GM20431 (cell line): ENCODE data around the gene CRHBP.
"Not testable (repeated sequence)": the region's sequence is repeated elsewhere in the genome, so short reads cannot be mapped to it uniquely, and the experiment has no call there.

Experiments used
- in situ Hi-C: fragments of 300-500 bp; cut with MseI, MboI; formaldehyde crosslinking; loops from one replicate; pipeline ENCODE4 v1.15.0; 2020; ENCODE audit warnings: low sequenced_read_pairs; ENCODE audit not compliant: unreplicated experiment

Gene CRHBP

GRCh38 chr5:76952795-76953536 lies at the start of gene CRHBP:
Gene CRHBP, plus strand, starts transcription at chr5:76953045. Its CDS starts 90 bp downstream, at chr5:76953135.
- in situ Hi-C loops: no loop called here

GRCh38 chr5:76908166-76908565 lies 44.7 kb upstream of the CRHBP start:
- in situ Hi-C loops: no loop called here

- in situ Hi-C loops: not testable (repeated sequence)
Observed at GRCh38 chr5:76910344-76910933, 42.4 kb upstream of the CRHBP start.

GRCh38 chr5:76914671-76915070 lies 38.2 kb upstream of the CRHBP start:
- in situ Hi-C loops: not testable (repeated sequence)

GRCh38 chr5:76918539-76918938 lies 34.3 kb upstream of the CRHBP start:
- in situ Hi-C loops: no loop called here

- in situ Hi-C loops: no loop called here
Observed at GRCh38 chr5:76920491-76920890, 32.4 kb upstream of the CRHBP start.

GRCh38 chr5:76926329-76927105 lies 26.3 kb upstream of the CRHBP start:
- in situ Hi-C loops: no loop called here

GRCh38 chr5:76927961-76928360 lies 24.9 kb upstream of the CRHBP start:
- in situ Hi-C loops: no loop called here

- in situ Hi-C loops: no loop called here
Observed at GRCh38 chr5:76930083-76930482, 22.8 kb upstream of the CRHBP start.

GRCh38 chr5:76938177-76938576 lies 14.7 kb upstream of the CRHBP start:
- in situ Hi-C loops: no loop called here

GRCh38 chr5:76941000-76941399 lies 11.8 kb upstream of the CRHBP start:
- in situ Hi-C loops: no loop called here

- in situ Hi-C loops: no loop called here
Observed at GRCh38 chr5:76941442-76941841, 11.4 kb upstream of the CRHBP start.

- in situ Hi-C loops: no loop called here
Observed at GRCh38 chr5:76942581-76942980, 10.3 kb upstream of the CRHBP start.

- in situ Hi-C loops: no loop called here
Observed at GRCh38 chr5:76943006-76943405, 9.8 kb upstream of the CRHBP start.

- in situ Hi-C loops: no loop called here
Observed at GRCh38 chr5:76944638-76945037, 8.2 kb upstream of the CRHBP start.

GRCh38 chr5:76945238-76945637 lies 7.6 kb upstream of the CRHBP start:
- in situ Hi-C loops: not testable (repeated sequence)

GRCh38 chr5:76946090-76946489 lies 6.8 kb upstream of the CRHBP start:
- in situ Hi-C loops: no loop called here

- in situ Hi-C loops: no loop called here
Observed at GRCh38 chr5:76947082-76947503, 5.8 kb upstream of the CRHBP start.

- in situ Hi-C loops: no loop called here
Observed at GRCh38 chr5:76953551-76954382, 922 bp downstream of the CRHBP start.

GRCh38 chr5:76954383-76954763 lies 1.5 kb downstream of the CRHBP start:
- in situ Hi-C loops: no loop called here
